HepG2 (cell line): ENCODE results near the gene GDAP1L1. TPM values are rescaled to one million over a fixed set of nuclear protein-coding genes. Genes with fewer than 3 reads are reported as not detected.

Experiments used
- ARID3A ChIP-seq: IDR thresholded peaks from 2 replicates; pipeline ENCODE4 v1.6.1; 2012; ENCODE audit warnings: low read depth, low read length, improper control_type of control experiment
- CSRNP1 ChIP-seq: sonication (generic); formaldehyde crosslinking; IDR thresholded peaks from 2 replicates; pipeline ENCODE4 v1.8.1; 2023; ENCODE audit warnings: mild to moderate bottlenecking, missing genetic modification reagents
- HDAC2 ChIP-seq: sonication (generic); formaldehyde crosslinking; IDR thresholded peaks from 2 replicates; pipeline ENCODE4 v1.4.0; 2020; ENCODE audit warnings: missing genetic modification reagents
- HES4 ChIP-seq: sonication (generic); formaldehyde crosslinking; IDR thresholded peaks from 2 replicates; pipeline ENCODE4 v1.9.0; 2021; ENCODE audit warnings: mild to moderate bottlenecking, missing genetic modification reagents, borderline replicate concordance
- HNF4G ChIP-seq, 2 experiments: sonication (generic) in 1 of 2; formaldehyde crosslinking in 1 of 2; IDR thresholded peaks; 2 replicates each; pipeline versions ENCODE4 v1.4.0 to v1.6.1; 2011 to 2020; ENCODE audit warnings: borderline replicate concordance in 2 of 2, low read depth in 2 of 2, mild to moderate bottlenecking in 2 of 2, low read length in 1 of 2, missing genetic modification reagents in 1 of 2, moderate library complexity in 1 of 2
- NR2F2 ChIP-seq: IDR thresholded peaks from 2 replicates; pipeline ENCODE4 v1.6.1; 2012; ENCODE audit warnings: low read depth, inconsistent platforms, borderline replicate concordance
- SP4 ChIP-seq: sonication (generic); formaldehyde crosslinking; IDR thresholded peaks from 2 replicates; pipeline ENCODE4 v1.8.1; 2023; ENCODE audit warnings: mild to moderate bottlenecking, missing genetic modification reagents
- ZMYM3 ChIP-seq: sonication (generic); formaldehyde crosslinking; IDR thresholded peaks from 2 replicates; pipeline ENCODE4 v1.5.1; 2020; ENCODE audit warnings: mild to moderate bottlenecking, missing genetic modification reagents
- ZNF124 ChIP-seq: sonication (generic); formaldehyde crosslinking; IDR thresholded peaks from 2 replicates; pipeline ENCODE4 v1.4.0; 2020; ENCODE audit warnings: missing genetic modification reagents
- ZNF280D ChIP-seq: sonication (generic); formaldehyde crosslinking; IDR thresholded peaks from 2 replicates; pipeline ENCODE4 v1.5.1; 2020; ENCODE audit warnings: mild to moderate bottlenecking, missing genetic modification reagents
- ZNF292 ChIP-seq: sonication (generic); formaldehyde crosslinking; IDR thresholded peaks from 2 replicates; pipeline ENCODE4 v1.8.1; 2022; ENCODE audit warnings: mild to moderate bottlenecking, low read depth, missing genetic modification reagents, borderline replicate concordance
- ZNF326 ChIP-seq: sonication (generic); formaldehyde crosslinking; IDR thresholded peaks from 2 replicates; pipeline ENCODE4 v1.4.0; 2020; ENCODE audit warnings: missing genetic modification reagents, borderline replicate concordance
- ZNF432 ChIP-seq: sonication (generic); formaldehyde crosslinking; IDR thresholded peaks from 2 replicates; pipeline ENCODE4 v1.5.0; 2020; ENCODE audit warnings: missing genetic modification reagents, mild to moderate bottlenecking, borderline replicate concordance
- ZNF577 ChIP-seq: sonication (generic); formaldehyde crosslinking; IDR thresholded peaks from 2 replicates; pipeline ENCODE4 v1.4.0; 2020; ENCODE audit warnings: mild to moderate bottlenecking, low read depth, missing genetic modification reagents, borderline replicate concordance
- ZNF800 ChIP-seq: sonication (generic); formaldehyde crosslinking; IDR thresholded peaks from 2 replicates; pipeline ENCODE4 v1.4.0; 2020; ENCODE audit warnings: missing genetic modification reagents
- ZUFSP ChIP-seq: sonication (generic); formaldehyde crosslinking; IDR thresholded peaks from 2 replicates; pipeline ENCODE4 v1.9.0; 2021; ENCODE audit warnings: missing genetic modification reagents, mild to moderate bottlenecking, borderline replicate concordance
- polyA plus RNA-seq, 8 experiments: library from polyadenylated mRNA; depleted of rRNA in 3 of 8; stranded (reverse) in 7 of 8; unstranded in 1 of 8; fragments of >200 nt; fragmentation: Illumina TruSeq in 4 of 8; extraction: Trizol in 4 of 8; gene quantifications; 2 replicates each; pipeline versions ENCODE4 v1.2.1 to v1.2.3, GENCODE V29; 2011 to 2016; ENCODE audit warnings: low read depth in 4 of 8, missing spikeins in 1 of 8, mixed read lengths in 1 of 8; ENCODE audit not compliant: insufficient read depth in 1 of 8
- total RNA-seq, 5 experiments: library from RNA; depleted of rRNA; stranded (reverse); fragments of >200 nt; fragmentation: Illumina TruSeq; extraction: Trizol; gene quantifications; 2 replicates each; pipeline ENCODE4 v1.2.3, GENCODE V29; 2016; ENCODE audit warnings: low read depth in 1 of 5

The GDAP1L1 gene
- total and polyA plus RNA-seq, 2 of the 13 experiments (the other 11 are each of a cell fraction or from before 2014, with no cell fraction given), result 0.04 TPM; not detected in 1

GRCh38 chr20:44310664-44311639 is 63.8 kb downstream of the GDAP1L1 start, which contains the start of gene FITM2 (continued):
- TF ChIP-seq ZUFSP (CRISPR knock-in tag) (no peak), ZMYM3 (CRISPR knock-in tag) (peak; percentile 90), ZNF326 (no peak), ZNF124 (CRISPR knock-in tag) (peak; percentile 93), HDAC2 (CRISPR knock-in tag) (peak; percentile 91), HNF4G (IDR thresholded peaks at IDR 0.05; ENCODE audit: borderline replicate concordance, low read depth, low read length) (peak; percentile 71; the same call in 1 of the 2 replicates), HNF4G (CRISPR knock-in tag; IDR thresholded peaks at IDR 0.05; ENCODE audit: borderline replicate concordance, low read depth) (peak; percentile 90), ZNF292 (CRISPR knock-in tag) (peak; percentile 98), HES4 (peak; percentile 97), ARID3A (peak; percentile 32; the same call in 1 of the 2 replicates), NR2F2 (0 out of 2 replicates have a peak, but pooled peaks have one; percentile 4), CSRNP1 (peak; percentile 92; the same call in 1 of the 2 replicates), ZNF280D (peak; percentile 96), ZNF577 (CRISPR knock-in tag) (no peak), ZNF432 (no peak), ZNF800 (CRISPR knock-in tag) (peak; percentile 96), SP4 (peak; percentile 92)
